ENCODE data around the gene ZNF654. TPM values are rescaled to one million over a fixed set of nuclear protein-coding genes. Genes with fewer than 3 reads are reported as not detected.

The ZNF654 gene
- total RNA-seq, 1 experiment from 2014 or later, result 5.0 TPM

DNA sequence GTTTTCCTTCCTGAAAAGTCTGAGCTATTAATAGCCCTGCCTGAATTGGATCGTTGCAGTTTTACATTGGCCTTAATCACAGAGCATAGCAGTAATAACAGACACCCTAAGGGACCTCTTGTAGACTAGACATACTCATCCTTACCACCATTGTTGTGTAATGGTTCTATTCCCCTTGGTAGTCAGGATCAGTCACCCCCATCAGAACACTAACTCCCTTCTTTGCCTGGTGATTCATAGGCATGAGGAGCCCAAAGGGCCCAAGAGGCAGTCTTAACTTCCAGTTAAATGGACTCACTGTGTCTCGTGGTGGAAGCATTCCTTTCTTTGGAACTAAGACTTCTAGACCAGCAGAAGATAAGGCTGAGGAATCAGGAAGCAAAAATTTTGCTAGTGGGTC lies 20.5 kb upstream of the ZNF654 start:
- no peak for TF ChIP-seq EZH2phosphoT487 (IDR thresholded peaks at IDR 0.05; ENCODE audit: borderline replicate concordance, low read length)
- TF ChIP-seq EZH2 (IDR thresholded peaks at IDR 0.05; ENCODE audit: low read length, unreplicated experiment), result no peak
- TF ChIP-seq, protein P1, sequence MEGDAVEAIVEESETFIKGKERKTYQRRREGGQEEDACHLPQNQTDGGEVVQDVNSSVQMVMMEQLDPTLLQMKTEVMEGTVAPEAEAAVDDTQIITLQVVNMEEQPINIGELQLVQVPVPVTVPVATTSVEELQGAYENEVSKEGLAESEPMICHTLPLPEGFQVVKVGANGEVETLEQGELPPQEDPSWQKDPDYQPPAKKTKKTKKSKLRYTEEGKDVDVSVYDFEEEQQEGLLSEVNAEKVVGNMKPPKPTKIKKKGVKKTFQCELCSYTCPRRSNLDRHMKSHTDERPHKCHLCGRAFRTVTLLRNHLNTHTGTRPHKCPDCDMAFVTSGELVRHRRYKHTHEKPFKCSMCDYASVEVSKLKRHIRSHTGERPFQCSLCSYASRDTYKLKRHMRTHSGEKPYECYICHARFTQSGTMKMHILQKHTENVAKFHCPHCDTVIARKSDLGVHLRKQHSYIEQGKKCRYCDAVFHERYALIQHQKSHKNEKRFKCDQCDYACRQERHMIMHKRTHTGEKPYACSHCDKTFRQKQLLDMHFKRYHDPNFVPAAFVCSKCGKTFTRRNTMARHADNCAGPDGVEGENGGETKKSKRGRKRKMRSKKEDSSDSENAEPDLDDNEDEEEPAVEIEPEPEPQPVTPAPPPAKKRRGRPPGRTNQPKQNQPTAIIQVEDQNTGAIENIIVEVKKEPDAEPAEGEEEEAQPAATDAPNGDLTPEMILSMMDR (conservative IDR thresholded peaks at IDR 0.05; ENCODE audit: low read depth, low read length), result no peak
- no peak for DNase-seq
- ATAC-seq, result no peak
- H3K79me2 ChIP-seq (ENCODE audit: low read length), result no peaks in the 10 kb centered on the region
- H3K9ac ChIP-seq (ENCODE audit: low read length), result no peak overlapping the region
- no peaks in the 10 kb centered on the region for H3K4me1 ChIP-seq (ENCODE audit: insufficient read depth, low read length)
- H3K4me2 ChIP-seq (ENCODE audit: low read length), result no peak overlapping the region
- no TSS peak for BruUV-seq (replicated peaks)
- H3K27ac ChIP-seq (ENCODE audit: low read length), result no peak overlapping the region
- H3K9me2 ChIP-seq (replicated peaks; ENCODE audit: low read length), result no peaks in the 10 kb centered on the region
- H3K9me3 ChIP-seq (ENCODE audit: low read length), result no peaks in the 10 kb centered on the region
- H3F3A ChIP-seq (ENCODE audit: low read length, unreplicated experiment), result no peaks in the 10 kb centered on the region
- ChIA-PET POLR2A (ENCODE audit: unreplicated experiment) (no interaction called here), CTCF (no interaction called here)
- no peak overlapping the region for H3K4me3 ChIP-seq (ENCODE audit: low read length)
- intact Hi-C loops (cut with micrococcal nuclease), result no loop called here
- no peak overlapping the region for H2AFZ ChIP-seq (ENCODE audit: low read length)
- H3K27me3 ChIP-seq (ENCODE audit: low read length), result no peaks in the 10 kb centered on the region
- no peaks in the 10 kb centered on the region for H3K36me3 ChIP-seq (ENCODE audit: low read depth, low read length)
- H4K20me1 ChIP-seq (ENCODE audit: low read length), result no peaks in the 10 kb centered on the region

DNA sequence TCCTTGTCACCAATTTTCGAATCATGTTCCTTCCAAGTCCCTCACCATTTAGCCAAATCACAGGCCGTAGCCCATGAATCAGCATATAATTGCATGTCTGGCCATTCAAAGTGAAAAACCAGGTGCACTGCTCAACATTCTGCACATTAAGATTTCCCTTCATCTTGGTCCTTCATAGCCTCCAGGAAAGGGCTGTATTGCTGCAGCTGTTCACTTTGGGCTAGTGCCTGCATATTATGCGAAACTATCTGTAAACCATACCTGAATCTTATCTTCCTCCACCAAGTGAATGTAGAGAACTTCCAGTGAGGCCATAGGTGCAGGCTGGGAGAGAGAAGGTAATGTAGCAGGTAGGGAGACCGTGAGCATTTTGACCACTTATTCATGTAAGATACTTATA lies 18.5 kb upstream of the ZNF654 start:
- Histone ChIP-seq H3K9me3 (ENCODE audit: low read length) (no peaks in the 10 kb centered on the region), H3F3A (ENCODE audit: low read length, unreplicated experiment) (no peaks in the 10 kb centered on the region), H3K9ac (ENCODE audit: low read length) (no peak overlapping the region), H3K27ac (ENCODE audit: low read length) (no peak overlapping the region), H3K4me1 (ENCODE audit: insufficient read depth, low read length) (no peaks in the 10 kb centered on the region), H3K79me2 (ENCODE audit: low read length) (no peaks in the 10 kb centered on the region), H3K4me3 (ENCODE audit: low read length) (no peak overlapping the region), H3K4me2 (ENCODE audit: low read length) (no peak overlapping the region), H3K9me2 (replicated peaks; ENCODE audit: low read length) (no peaks in the 10 kb centered on the region), H4K20me1 (ENCODE audit: low read length) (no peaks in the 10 kb centered on the region), H3K27me3 (ENCODE audit: low read length) (no peaks in the 10 kb centered on the region), H3K36me3 (ENCODE audit: low read depth, low read length) (no peaks in the 10 kb centered on the region), H2AFZ (ENCODE audit: low read length) (no peak overlapping the region)
- intact Hi-C loops (cut with micrococcal nuclease), result no loop called here
- DNase-seq, result no peak
- ChIA-PET CTCF (no interaction called here), POLR2A (ENCODE audit: unreplicated experiment) (no interaction called here)
- no peak for ATAC-seq
- TF ChIP-seq EZH2phosphoT487 (IDR thresholded peaks at IDR 0.05; ENCODE audit: borderline replicate concordance, low read length) (no peak), EZH2 (IDR thresholded peaks at IDR 0.05; ENCODE audit: low read length, unreplicated experiment) (no peak)
- TF ChIP-seq, protein P1 (conservative IDR thresholded peaks at IDR 0.05; ENCODE audit: low read depth, low read length), result no peak
- BruUV-seq (replicated peaks), result no TSS peak

DNA sequence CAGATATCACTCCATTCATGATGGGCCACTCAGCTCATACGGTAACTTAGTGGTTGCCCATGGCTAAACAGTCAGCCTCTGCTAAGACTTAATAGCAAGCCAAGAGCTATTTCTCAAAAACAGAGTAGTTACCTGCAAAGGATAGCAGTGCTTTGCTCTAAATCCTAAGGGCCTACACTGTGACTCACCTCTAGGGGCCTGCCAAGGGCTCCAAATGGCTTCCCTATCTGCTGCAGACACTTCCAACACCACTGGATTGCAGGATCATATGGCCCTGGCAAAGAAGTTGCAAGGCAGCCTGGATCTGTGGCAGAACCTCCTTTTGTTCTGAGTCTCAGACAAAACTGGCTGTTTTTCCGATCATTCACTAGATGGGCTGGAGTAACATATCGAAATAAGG lies 18.1 kb upstream of the ZNF654 start:
- no peaks in the 10 kb centered on the region for H3K9me2 ChIP-seq (replicated peaks; ENCODE audit: low read length)
- intact Hi-C loops (cut with micrococcal nuclease), result no loop called here
- TF ChIP-seq EZH2 (IDR thresholded peaks at IDR 0.05; ENCODE audit: low read length, unreplicated experiment), result no peak
- no peak for TF ChIP-seq EZH2phosphoT487 (IDR thresholded peaks at IDR 0.05; ENCODE audit: borderline replicate concordance, low read length)
- TF ChIP-seq, protein P1 (conservative IDR thresholded peaks at IDR 0.05; ENCODE audit: low read depth, low read length), result no peak

More for the DNA sequence above, 18.1 kb upstream of the ZNF654 start:
- H3K9me3 ChIP-seq (ENCODE audit: low read length), result no peaks in the 10 kb centered on the region
- DNase-seq (no peak), ATAC-seq (no peak)
- no peak overlapping the region for H3K27ac ChIP-seq (ENCODE audit: low read length)
- H3K79me2 ChIP-seq (ENCODE audit: low read length), result no peaks in the 10 kb centered on the region
- BruUV-seq (replicated peaks), result no TSS peak
- 0 out of 2 replicates have a peak overlapping the region, but pooled peaks have one; percentile 35 for H2AFZ ChIP-seq (ENCODE audit: low read length)
- H4K20me1 ChIP-seq (ENCODE audit: low read length), result no peaks in the 10 kb centered on the region
- no peak overlapping the region for H3K4me2 ChIP-seq (ENCODE audit: low read length)
- ChIA-PET POLR2A (ENCODE audit: unreplicated experiment) (no interaction called here), CTCF (no interaction called here)
- H3K27me3 ChIP-seq (ENCODE audit: low read length), result no peaks in the 10 kb centered on the region
- H3K4me1 ChIP-seq (ENCODE audit: insufficient read depth, low read length), result no peaks in the 10 kb centered on the region
- H3K4me3 ChIP-seq (ENCODE audit: low read length), result no peak overlapping the region
- no peaks in the 10 kb centered on the region for H3F3A ChIP-seq (ENCODE audit: low read length, unreplicated experiment)
- H3K36me3 ChIP-seq (ENCODE audit: low read depth, low read length), result no peaks in the 10 kb centered on the region
- H3K9ac ChIP-seq (ENCODE audit: low read length), result no peak overlapping the region

All from PC-3 (cell line).